Tibial artery (tissue), 4 donors: ENCODE results near the gene KRTAP19-1.

Experiments used
- DNase-seq, 2 donors: peaks; one replicate each; pipeline ENCODE4 v3.0.0-alpha.2; 2019
- H3K27ac ChIP-seq, 2 donors: fragments of 200-600 bp; sonication (generic) in 1 of 2; 1 replicate in 1 of 2; 2 replicates in 1 of 2; pipeline ENCODE4 v1.5.1; 2018 to 2019; ENCODE audit warnings: mild to moderate bottlenecking in 1 of 2
- H3K27me3 ChIP-seq, 2 donors: fragments of 200-600 bp; sonication (generic) in 1 of 2; one replicate each; pipeline versions ENCODE4 v1.5.1 to v1.6.0; 2016 to 2019
- H3K36me3 ChIP-seq, 3 donors: fragments of 200-600 bp; sonication (generic) in 2 of 3; one replicate each; pipeline ENCODE4 v1.5.1; 2016 to 2019; ENCODE audit warnings: mild to moderate bottlenecking in 2 of 3
- H3K4me1 ChIP-seq, 4 donors: fragments of 200-600 bp; sonication (generic) in 2 of 4; 1 replicate in 3 of 4; 2 replicates in 1 of 4; pipeline ENCODE4 v1.5.1; 2016 to 2019
- H3K4me3 ChIP-seq, 2 donors: fragments of 200-600 bp; sonication (generic) in 1 of 2; 1 replicate in 1 of 2; 2 replicates in 1 of 2; pipeline ENCODE4 v1.5.1; 2018 to 2019; ENCODE audit warnings: mild to moderate bottlenecking in 2 of 2
- H3K9me3 ChIP-seq, 3 donors: fragments of 200-600 bp; sonication (generic) in 1 of 3; one replicate each; pipeline ENCODE4 v1.5.1; 2016 to 2019
- CTCF ChIP-seq, 2 experiments: fragments of 200-600 bp in 1 of 2; fragments of 450-650 bp in 1 of 2; IDR thresholded peaks; one replicate each; pipeline ENCODE4 v1.5.1; 2017 to 2019; ENCODE audit warnings: antibody characterized with exemption in 2 of 2, mild to moderate bottlenecking in 1 of 2, moderate library complexity in 1 of 2
- intact Hi-C: fragments of 100-400 bp; cut with DNase I; formaldehyde crosslinking; loops from one replicate; pipeline ENCODE4 v1.15.0; 2023; ENCODE audit warnings: low total_unique reads

The KRTAP19-1 gene

GRCh38 chr21:30443226-30443625 is 36.9 kb downstream of the KRTAP19-1 start:
- intact Hi-C loops, result no loop called here
- H3K36me3 ChIP-seq, result no peaks in the 10 kb centered on the region
- no peak overlapping the region for H3K27ac ChIP-seq
- TF ChIP-seq CTCF (IDR thresholded peaks at IDR 0.05), result no peak
- H3K9me3 ChIP-seq, result no peaks in the 10 kb centered on the region
- no peak overlapping the region for H3K4me3 ChIP-seq
- DNase-seq, result no peak
- no peaks in the 10 kb centered on the region for H3K4me1 ChIP-seq
- no peaks in the 10 kb centered on the region for H3K27me3 ChIP-seq

- Histone ChIP-seq H3K27ac (no peak within 1 kb of the TSS), H3K36me3 (no peaks in the 10 kb centered on the region), H3K9me3 (no peaks in the 10 kb centered on the region), H3K4me3 (no peak within 1 kb of the TSS), H3K4me1 (no peaks in the 10 kb centered on the region), H3K27me3 (no peaks in the 10 kb centered on the region)
- intact Hi-C loops, result no loop called here
- no peak for TF ChIP-seq CTCF (IDR thresholded peaks at IDR 0.05)
- DNase-seq, result no peak
Observed at GRCh38 chr21:30439975-30440374, 40.2 kb downstream of the KRTAP19-1 start, which contains the start of gene KRTAP15-1. Gene KRTAP15-1, plus strand, starts transcription at chr21:30440275. Its CDS starts 53 bp downstream, at chr21:30440328.

GRCh38 chr21:30437010-30437565 is 43.1 kb downstream of the KRTAP19-1 start:
- Histone ChIP-seq H3K4me3 (no peak overlapping the region), H3K27me3 (no peaks in the 10 kb centered on the region), H3K9me3 (no peaks in the 10 kb centered on the region), H3K27ac (no peak overlapping the region), H3K36me3 (no peaks in the 10 kb centered on the region), H3K4me1 (no peaks in the 10 kb centered on the region)
- intact Hi-C loops, result no loop called here
- TF ChIP-seq CTCF (IDR thresholded peaks at IDR 0.05), result no peak
- DNase-seq, result no peak

GRCh38 chr21:30434033-30434631 is 46.0 kb downstream of the KRTAP19-1 start:
- peak; percentile 54 to 59 for TF ChIP-seq CTCF (IDR thresholded peaks at IDR 0.05)
- DNase-seq, result no peak
- H3K27me3 ChIP-seq, result no peaks in the 10 kb centered on the region
- no peak overlapping the region for H3K4me3 ChIP-seq
- H3K4me1 ChIP-seq, result no peaks in the 10 kb centered on the region
- no peaks in the 10 kb centered on the region for H3K9me3 ChIP-seq
- H3K36me3 ChIP-seq, result no peaks in the 10 kb centered on the region
- H3K27ac ChIP-seq, result no peak overlapping the region
- intact Hi-C loops, result no loop called here

- no peak within 1 kb of the TSS for H3K27ac ChIP-seq
- no peaks in the 10 kb centered on the region for H3K36me3 ChIP-seq
- no peaks in the 10 kb centered on the region for H3K9me3 ChIP-seq
- intact Hi-C loops, result no loop called here
- no peak for DNase-seq
- no peaks in the 10 kb centered on the region for H3K4me1 ChIP-seq
- no peak for TF ChIP-seq CTCF (IDR thresholded peaks at IDR 0.05)
- H3K4me3 ChIP-seq, result no peak within 1 kb of the TSS
- no peaks in the 10 kb centered on the region for H3K27me3 ChIP-seq
Observed at GRCh38 chr21:30430170-30430655, 50.0 kb downstream of the KRTAP19-1 start, which contains the start of gene KRTAP13-4. Gene KRTAP13-4, plus strand, starts transcription at chr21:30430220. Its CDS starts 56 bp downstream, at chr21:30430276.
